ENCODE results near the gene PEX19.
A peak's percentile ranks its signal among the peaks of the same experiment; 100 is the strongest.

Gene PEX19

GRCh38 chr1:160271025-160271424 lies 13.9 kb downstream of the PEX19 start:
- no peak for DNase-seq

GRCh38 chr1:160267284-160267991 lies 17.5 kb downstream of the PEX19 start:
- DNase-seq = no peak

- no peak for DNase-seq
Measured at GRCh38 chr1:160264795-160265307, 20.1 kb downstream of the PEX19 start.

GRCh38 chr1:160261893-160262794 lies 22.8 kb downstream of the PEX19 start, which contains the start of gene DCAF8:
DCAF8 (minus strand) TSS chr1:160262549; CDS start chr1:160244008, 18,541 bp downstream.
- peak; percentile 97 for DNase-seq

GRCh38 chr1:160261556-160261892 lies 23.4 kb downstream of the PEX19 start:
- peak; percentile 53 for DNase-seq

GRCh38 chr1:160260406-160261382 lies 24.2 kb downstream of the PEX19 start:
- no peak for DNase-seq

- DNase-seq = no peak
Measured at GRCh38 chr1:160258177-160258798, 26.6 kb downstream of the PEX19 start.

GRCh38 chr1:160257411-160258015 lies 27.4 kb downstream of the PEX19 start:
- no peak for DNase-seq

- DNase-seq = no peak
Measured at GRCh38 chr1:160256396-160257046, 28.4 kb downstream of the PEX19 start.

GRCh38 chr1:160255781-160256300 lies 29.1 kb downstream of the PEX19 start:
- no peak for DNase-seq

- peak; percentile 34 for DNase-seq
Measured at GRCh38 chr1:160251687-160252526, 33.0 kb downstream of the PEX19 start.

- no peak for DNase-seq
Measured at GRCh38 chr1:160251011-160251410, 33.9 kb downstream of the PEX19 start.

- DNase-seq = no peak
Measured at GRCh38 chr1:160247053-160247452, 37.9 kb downstream of the PEX19 start.

GRCh38 chr1:160245434-160245833 lies 39.5 kb downstream of the PEX19 start:
- no peak for DNase-seq

GRCh38 chr1:160244209-160244608 lies 40.7 kb downstream of the PEX19 start:
- DNase-seq = no peak

GRCh38 chr1:160243767-160244166 lies 41.2 kb downstream of the PEX19 start:
- DNase-seq = no peak

GRCh38 chr1:160239582-160240299 lies 45.2 kb downstream of the PEX19 start:
- DNase-seq = no peak

- DNase-seq = no peak
Measured at GRCh38 chr1:160238408-160238807, 46.5 kb downstream of the PEX19 start.

GRCh38 chr1:160237558-160237957 lies 47.4 kb downstream of the PEX19 start:
- no peak for DNase-seq
